GM19372 (cell line): ENCODE measurements around the gene KANSL2.
"Not testable (repeated sequence)": the region's sequence is repeated elsewhere in the genome, so short reads cannot be mapped to it uniquely, and the experiment has no call there.

ENCODE experiments used
- ATAC-seq: cut with Tn5 transposase; IDR thresholded peaks from one replicate; pipeline ENCODE4 v1.9.1; 2021; ENCODE audit warnings: mild to moderate bottlenecking, low read depth, moderate library complexity; ENCODE audit not compliant: unreplicated experiment

KANSL2 gene

GRCh38 chr12:48681710-48682532, at the start of gene KANSL2:
KANSL2 (minus strand) TSS chr12:48682238; CDS start chr12:48681632, 606 bp downstream.
- peak; percentile 99 for ATAC-seq

- ATAC-seq, result no peak
Measured at GRCh38 chr12:48728807-48729206, 46.8 kb upstream of the KANSL2 start.

- ATAC-seq, result not testable (repeated sequence)
Measured at GRCh38 chr12:48720737-48721136, 38.7 kb upstream of the KANSL2 start.

DNA sequence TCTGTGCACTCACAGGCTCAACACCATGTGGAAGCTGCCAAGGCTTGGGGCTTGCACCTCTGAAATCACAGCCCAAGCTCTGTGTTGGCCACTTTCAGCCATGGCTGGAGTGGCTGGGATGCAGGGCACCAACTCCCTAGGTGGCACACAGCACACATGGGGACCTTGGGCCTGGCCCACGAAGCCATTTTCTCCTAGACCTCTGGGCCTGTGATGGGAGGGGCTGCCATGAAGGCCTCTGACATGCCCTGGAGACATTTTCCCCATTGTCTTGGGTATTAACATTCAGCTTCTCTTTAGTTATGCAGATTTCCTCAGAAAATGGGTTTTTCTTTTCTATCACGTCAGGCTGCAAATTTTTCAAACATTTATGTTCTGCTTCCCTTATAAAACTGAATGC, 38.1 kb upstream of the KANSL2 start:
- not testable (repeated sequence) for ATAC-seq

DNA sequence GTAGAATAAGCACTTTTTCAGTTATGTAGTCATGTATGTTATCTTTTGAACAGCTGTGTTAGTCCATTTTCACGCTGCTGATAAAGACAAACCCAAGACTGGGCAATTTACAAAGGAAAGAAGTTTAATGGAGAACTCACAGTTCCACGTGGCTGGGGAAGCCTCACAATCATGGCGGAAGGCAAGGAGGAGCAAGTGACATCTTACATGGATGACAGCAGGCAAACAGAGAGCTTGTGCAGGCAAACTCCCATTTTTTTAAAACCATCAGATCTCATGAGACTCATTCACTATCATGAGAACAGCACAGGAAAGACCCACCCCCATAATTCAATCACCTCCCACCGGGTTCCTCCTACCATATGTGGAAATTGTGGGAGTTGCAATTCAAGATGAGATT, 37.0 kb upstream of the KANSL2 start:
- not testable (repeated sequence) for ATAC-seq

DNA sequence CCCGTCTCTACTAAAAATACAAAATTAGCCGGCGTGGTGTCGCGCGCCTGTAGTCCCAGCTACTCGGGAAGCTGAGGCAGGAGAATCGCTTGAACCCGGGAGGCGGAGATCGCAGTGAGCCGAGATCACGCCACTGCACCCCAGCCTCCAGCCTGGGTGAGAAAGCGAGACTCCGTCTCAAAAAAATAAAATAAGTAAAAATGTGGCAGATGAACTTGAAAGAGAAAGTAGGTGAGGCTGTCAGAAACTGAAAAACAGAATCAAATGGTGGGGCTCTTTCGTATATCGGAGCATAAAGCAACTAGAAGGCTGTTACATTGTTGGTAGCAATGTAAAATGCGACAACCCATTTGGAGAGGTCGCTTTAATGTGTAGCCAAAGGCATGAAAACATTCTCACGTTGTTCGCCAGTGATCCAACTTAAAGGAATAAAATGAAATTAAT, 35.2 kb upstream of the KANSL2 start:
- no peak for ATAC-seq

DNA sequence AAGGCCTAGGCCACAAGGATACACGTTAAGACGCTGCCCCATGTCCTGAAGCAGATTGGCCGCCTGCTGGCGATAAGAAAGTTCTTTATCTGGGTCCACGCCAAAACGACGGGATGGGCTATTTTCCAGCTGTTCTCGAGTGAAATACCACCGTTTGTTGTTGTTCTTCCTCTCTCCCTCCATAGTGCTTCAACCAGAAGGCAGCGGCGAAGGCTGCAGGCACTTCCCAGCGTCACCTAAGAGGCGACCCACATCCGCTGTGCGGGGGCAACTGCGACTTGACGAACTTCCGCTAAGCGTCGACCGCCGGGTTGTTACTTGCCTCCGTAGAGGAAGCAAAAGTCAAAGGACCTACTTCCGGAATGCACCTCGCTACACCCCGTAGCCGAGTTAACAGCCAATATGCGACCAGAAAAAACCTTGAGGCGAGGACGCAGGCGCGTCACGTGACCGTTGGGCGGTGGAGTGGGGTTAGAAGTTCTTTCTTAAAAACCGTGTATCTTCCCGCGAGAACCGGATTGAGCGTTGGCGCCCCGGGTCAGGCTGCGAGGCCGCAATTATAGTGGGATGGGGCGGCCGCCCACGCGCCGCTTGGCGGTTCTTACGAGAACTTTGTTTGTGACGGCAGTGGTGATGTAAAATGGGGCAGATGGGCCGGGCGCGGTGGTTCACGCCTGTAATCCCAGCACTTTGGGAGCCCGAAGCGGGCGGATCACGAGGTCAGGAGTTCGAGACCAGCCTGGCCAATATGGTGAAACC, 34.6 kb upstream of the KANSL2 start, which contains the start of gene CCNT1:
CCNT1 (minus strand) TSS at position 215 of the 759 bp plus-strand sequence; CDS start at position 183, 32 bp downstream.
- peak; percentile 95 for ATAC-seq

GRCh38 chr12:48716168-48716492, 34.1 kb upstream of the KANSL2 start:
- ATAC-seq, result no peak

GRCh38 chr12:48712209-48712608, 30.2 kb upstream of the KANSL2 start:
- no peak for ATAC-seq

- ATAC-seq, result not testable (repeated sequence)
Measured at GRCh38 chr12:48698822-48699221, 16.8 kb upstream of the KANSL2 start.

- no peak for ATAC-seq
Measured at GRCh38 chr12:48696626-48697025, 14.6 kb upstream of the KANSL2 start.

DNA sequence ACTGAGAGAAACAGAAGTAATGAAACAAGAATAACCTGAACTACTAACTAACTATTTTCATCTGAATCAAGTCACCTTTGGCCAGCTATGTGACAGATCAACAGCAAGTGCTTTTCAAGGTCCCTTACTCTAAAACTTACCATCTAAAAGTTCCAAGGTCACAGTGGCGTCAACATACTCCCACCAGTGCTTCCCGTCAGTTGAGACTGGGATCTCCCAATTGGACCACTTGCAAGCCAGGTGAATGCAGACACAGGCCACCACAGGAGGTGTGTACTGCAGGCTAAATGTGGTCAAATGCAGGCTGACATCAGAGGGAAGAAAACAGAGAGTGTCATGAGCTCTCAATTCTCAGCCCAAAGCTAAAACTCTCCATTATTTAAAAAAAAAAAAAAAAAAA, 13.8 kb upstream of the KANSL2 start:
- ATAC-seq, result no peak

DNA sequence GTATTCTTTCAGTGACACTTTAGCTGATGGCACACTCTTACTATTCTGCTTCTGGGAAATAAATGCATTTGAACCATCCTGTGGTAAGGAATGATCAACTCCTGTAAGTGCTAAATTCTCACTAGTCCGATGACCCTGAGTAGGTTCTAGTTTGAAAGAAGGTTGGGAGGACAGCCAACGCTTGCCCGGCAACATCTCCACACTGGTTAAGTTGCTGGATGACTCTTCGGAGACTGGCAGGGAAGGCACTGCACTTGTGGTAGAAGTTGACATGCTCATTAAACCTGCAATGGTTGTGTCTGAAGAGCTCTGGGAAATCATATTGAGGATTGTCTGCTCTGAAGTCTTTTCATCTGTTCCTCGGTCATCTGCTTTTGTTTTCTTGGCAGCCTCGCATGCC, 12.0 kb upstream of the KANSL2 start:
- ATAC-seq, result no peak

GRCh38 chr12:48693572-48693971, 11.5 kb upstream of the KANSL2 start:
- no peak for ATAC-seq

DNA sequence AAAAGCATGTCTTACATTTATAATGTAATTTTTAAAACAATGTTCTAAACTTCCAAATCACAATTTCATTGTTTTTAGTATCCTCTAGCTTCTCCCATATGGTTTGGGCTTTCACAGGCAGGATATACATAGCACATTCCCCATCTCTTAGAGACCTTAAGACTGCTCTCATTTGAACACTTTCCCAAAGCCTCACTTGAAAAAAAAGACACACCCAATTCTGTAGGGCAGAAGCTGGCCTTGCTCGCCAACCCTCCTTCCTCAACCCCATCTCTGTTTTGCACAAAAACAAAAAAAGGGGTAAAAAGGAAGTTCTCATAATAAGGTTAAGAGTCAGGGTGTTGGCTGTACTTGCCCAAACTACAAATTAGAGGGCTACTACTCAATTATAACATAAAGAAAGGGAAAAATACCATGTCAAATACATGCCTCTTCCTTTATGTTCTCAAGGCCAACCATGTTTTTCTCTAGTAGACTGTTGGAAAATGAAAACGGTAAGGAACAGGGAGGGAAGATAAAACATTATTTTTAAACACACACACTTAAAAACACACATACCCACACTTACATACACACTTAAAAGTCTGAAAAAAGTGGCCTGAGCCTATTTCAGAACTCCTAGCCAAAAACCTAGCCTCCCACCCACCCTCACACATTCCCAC, 9.9 kb upstream of the KANSL2 start:
- no peak for ATAC-seq

DNA sequence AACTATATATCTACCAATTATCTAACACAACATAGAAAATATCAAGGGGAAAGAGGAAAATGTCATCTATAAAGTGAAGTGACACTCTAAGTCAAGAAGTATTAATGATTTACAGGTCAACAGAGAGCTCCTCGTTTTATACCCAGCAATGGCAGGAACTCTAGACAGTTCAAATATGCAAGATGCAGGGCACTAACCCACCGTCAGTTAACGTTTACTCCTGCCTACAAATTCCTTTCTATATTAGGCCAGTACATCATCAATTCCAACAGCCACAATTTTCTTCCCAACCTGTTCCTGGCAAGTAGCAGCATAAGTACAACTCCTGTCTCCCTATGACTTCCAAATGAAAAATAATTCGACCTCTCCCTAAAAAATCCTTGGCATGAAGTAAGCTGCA, 9.0 kb upstream of the KANSL2 start:
- no peak for ATAC-seq

GRCh38 chr12:48690436-48690835, 8.4 kb upstream of the KANSL2 start:
- ATAC-seq, result no peak

GRCh38 chr12:48688836-48689235, 6.8 kb upstream of the KANSL2 start:
- ATAC-seq, result no peak

DNA sequence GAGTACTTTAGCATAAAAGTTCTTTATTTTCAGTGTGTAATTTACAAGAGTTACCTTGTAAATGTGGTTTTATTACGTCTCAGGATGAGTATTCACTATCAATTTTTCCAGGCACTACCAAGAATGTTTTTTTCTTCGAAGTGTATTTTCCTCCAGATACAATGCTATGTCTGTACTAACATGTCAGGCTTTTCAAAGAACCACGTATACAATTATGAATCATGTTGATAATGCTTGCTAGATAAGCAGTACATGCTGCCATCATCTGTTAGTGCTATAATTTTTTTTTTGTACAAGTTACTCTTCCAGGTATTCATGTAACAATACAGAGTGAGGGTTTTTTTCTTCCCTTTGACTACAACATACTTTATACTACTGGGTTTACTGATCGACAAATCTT, 5.6 kb upstream of the KANSL2 start:
- no peak for ATAC-seq

- ATAC-seq, result no peak
Measured at GRCh38 chr12:48686615-48687334, 4.7 kb upstream of the KANSL2 start.
